Measurements from ENCODE around the gene ERCC2.

DNA sequence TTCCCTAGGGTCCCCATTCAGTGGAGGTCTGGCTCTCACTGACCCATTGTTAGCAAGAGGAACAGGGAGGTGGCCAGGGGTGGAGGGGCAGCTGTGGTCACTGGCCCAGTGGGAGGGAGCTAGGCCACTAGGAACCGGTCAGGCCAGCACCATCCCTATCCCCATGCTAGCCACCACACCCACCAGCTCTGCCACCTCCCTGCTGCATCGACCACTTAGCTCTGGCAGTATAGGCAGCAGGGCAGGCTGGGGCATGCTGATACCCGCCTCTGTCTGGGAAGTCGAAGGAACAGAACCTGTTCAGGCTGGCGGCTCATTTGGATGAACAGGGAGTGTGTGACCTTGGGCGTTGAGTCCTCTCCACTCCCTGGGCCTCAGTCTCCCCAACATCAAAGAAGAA lies 29.8 kb upstream of the ERCC2 start:
- TF ChIP-seq, protein P1, sequence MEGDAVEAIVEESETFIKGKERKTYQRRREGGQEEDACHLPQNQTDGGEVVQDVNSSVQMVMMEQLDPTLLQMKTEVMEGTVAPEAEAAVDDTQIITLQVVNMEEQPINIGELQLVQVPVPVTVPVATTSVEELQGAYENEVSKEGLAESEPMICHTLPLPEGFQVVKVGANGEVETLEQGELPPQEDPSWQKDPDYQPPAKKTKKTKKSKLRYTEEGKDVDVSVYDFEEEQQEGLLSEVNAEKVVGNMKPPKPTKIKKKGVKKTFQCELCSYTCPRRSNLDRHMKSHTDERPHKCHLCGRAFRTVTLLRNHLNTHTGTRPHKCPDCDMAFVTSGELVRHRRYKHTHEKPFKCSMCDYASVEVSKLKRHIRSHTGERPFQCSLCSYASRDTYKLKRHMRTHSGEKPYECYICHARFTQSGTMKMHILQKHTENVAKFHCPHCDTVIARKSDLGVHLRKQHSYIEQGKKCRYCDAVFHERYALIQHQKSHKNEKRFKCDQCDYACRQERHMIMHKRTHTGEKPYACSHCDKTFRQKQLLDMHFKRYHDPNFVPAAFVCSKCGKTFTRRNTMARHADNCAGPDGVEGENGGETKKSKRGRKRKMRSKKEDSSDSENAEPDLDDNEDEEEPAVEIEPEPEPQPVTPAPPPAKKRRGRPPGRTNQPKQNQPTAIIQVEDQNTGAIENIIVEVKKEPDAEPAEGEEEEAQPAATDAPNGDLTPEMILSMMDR (conservative IDR thresholded peaks at IDR 0.05 in 1 of 2, IDR thresholded peaks at IDR 0.05 in 1 of 2; ENCODE audit: extremely low read depth in 1 of 2, insufficient read depth in 1 of 2, low read depth in 1 of 2, low read length in 2 of 2) = no peak
- no peak for TF ChIP-seq EZH2 (IDR thresholded peaks at IDR 0.05; ENCODE audit: borderline replicate concordance, low read length)
